GM12878 (cell line): ENCODE data around the gene MAD2L1. TPM values are rescaled to one million over a fixed set of nuclear protein-coding genes. Genes with fewer than 3 reads are reported as not detected.
A peak's percentile ranks its signal among the peaks of the same experiment; 100 is the strongest.

Experiments
- ATF7 ChIP-seq: fragments of 450-650 bp; IDR thresholded peaks from 2 replicates; pipeline ENCODE4 v1.6.1; 2016; ENCODE audit warnings: low read depth, mild to moderate bottlenecking
- CEBPB ChIP-seq, 2 experiments: fragments of 150-350 bp in 1 of 2; IDR thresholded peaks; 2 replicates each; pipeline ENCODE4 v1.6.1; 2012 to 2014; ENCODE audit warnings: low read depth in 2 of 2, low read length in 2 of 2, borderline replicate concordance in 1 of 2, inconsistent platforms in 1 of 2
- CREM ChIP-seq: IDR thresholded peaks from 2 replicates; pipeline ENCODE4 v1.6.1; 2014; ENCODE audit warnings: antibody characterized with exemption, low read depth
- EGR1 ChIP-seq, 2 experiments: IDR thresholded peaks; 1 replicate in 1 of 2; 2 replicates in 1 of 2; pipeline ENCODE4 v1.6.1; 2011 to 2012; ENCODE audit warnings: low read depth in 2 of 2, low read length in 2 of 2, borderline replicate concordance in 1 of 2, mild to moderate bottlenecking in 1 of 2, moderate library complexity in 1 of 2
- EZH2 ChIP-seq: IDR thresholded peaks from 2 replicates; pipeline ENCODE4 v1.6.1; 2012; ENCODE audit warnings: low read depth, mild to moderate bottlenecking, control low read depth, inconsistent platforms, low read length, borderline replicate concordance; ENCODE audit not compliant: control insufficient read depth
- IKZF1 ChIP-seq: fragments of 450-650 bp; conservative IDR thresholded peaks from 2 replicates; pipeline ENCODE4 v1.6.1; 2017; ENCODE audit warnings: antibody characterized with exemption, mild to moderate bottlenecking
- JUND ChIP-seq: IDR thresholded peaks from 2 replicates; pipeline ENCODE4 v1.6.1; 2012; ENCODE audit warnings: low read depth, mild to moderate bottlenecking, low read length, improper control_type of control experiment, moderate library complexity
- KDM1A ChIP-seq: fragments of 200-600 bp; sonication (generic); IDR thresholded peaks from 2 replicates; pipeline ENCODE4 v1.6.1; 2016; ENCODE audit warnings: borderline replicate concordance
- KLF5 ChIP-seq: fragments of 450-650 bp; IDR thresholded peaks from 2 replicates; pipeline ENCODE4 v1.6.1; 2014; ENCODE audit warnings: mild to moderate bottlenecking; ENCODE audit not compliant: partially characterized antibody
- MEF2A ChIP-seq: IDR thresholded peaks from 2 replicates; pipeline ENCODE4 v1.6.1; 2011; ENCODE audit warnings: low read depth, mild to moderate bottlenecking, low read length, moderate library complexity; ENCODE audit not compliant: insufficient read depth
- MYB ChIP-seq: fragments of 150-350 bp; IDR thresholded peaks from 2 replicates; pipeline ENCODE4 v1.6.1; 2014; ENCODE audit warnings: mild to moderate bottlenecking, low read depth, low read length, borderline replicate concordance
- MYC ChIP-seq: IDR thresholded peaks from 2 replicates; pipeline ENCODE4 v1.6.1; 2011; ENCODE audit warnings: mild to moderate bottlenecking, low read length, moderate library complexity, inconsistent platforms; ENCODE audit not compliant: insufficient read depth, insufficient replicate concordance, insufficient read length, severe bottlenecking
- NBN ChIP-seq: fragments of 450-650 bp; IDR thresholded peaks from 2 replicates; pipeline ENCODE4 v1.6.1; 2016
- NR2C2 ChIP-seq: IDR thresholded peaks from 2 replicates; pipeline ENCODE4 v1.6.1; 2011; ENCODE audit warnings: borderline replicate concordance, low read depth; ENCODE audit not compliant: control insufficient read depth, insufficient read length
- NR2F1 ChIP-seq: fragments of 450-650 bp; conservative IDR thresholded peaks from 2 replicates; pipeline ENCODE4 v1.6.1; 2017; ENCODE audit warnings: mild to moderate bottlenecking
- PAX8 ChIP-seq: fragments of 450-650 bp; IDR thresholded peaks from 2 replicates; pipeline ENCODE4 v1.6.1; 2017; ENCODE audit warnings: mild to moderate bottlenecking, moderate library complexity
- PML ChIP-seq: IDR thresholded peaks from 2 replicates; pipeline ENCODE4 v1.6.1; 2012; ENCODE audit warnings: low read length, inconsistent platforms
- POLR2AphosphoS2 ChIP-seq: IDR thresholded peaks from 2 replicates; pipeline ENCODE4 v1.6.1; 2011; ENCODE audit warnings: low read depth, mild to moderate bottlenecking, low read length, improper control_type of control experiment, moderate library complexity
- POLR2AphosphoS5 ChIP-seq: IDR thresholded peaks from 2 replicates; pipeline ENCODE4 v1.6.1; 2011; ENCODE audit warnings: mild to moderate bottlenecking, low read length, inconsistent platforms
- RBBP5 ChIP-seq: fragments of 200-600 bp; sonication (generic); conservative IDR thresholded peaks from 2 replicates; pipeline ENCODE4 v1.6.1; 2016
- RCOR1 ChIP-seq: conservative IDR thresholded peaks from 2 replicates; pipeline ENCODE4 v1.6.1; 2012; ENCODE audit warnings: low read depth, low read length, improper control_type of control experiment
- RUNX3 ChIP-seq: IDR thresholded peaks from 2 replicates; pipeline ENCODE4 v1.6.1; 2012; ENCODE audit warnings: low read length, inconsistent platforms
- SMAD5 ChIP-seq: IDR thresholded peaks from 2 replicates; pipeline ENCODE4 v1.6.1; 2016; ENCODE audit warnings: antibody characterized with exemption, low read depth
- SMC3 ChIP-seq: IDR thresholded peaks from 2 replicates; pipeline ENCODE4 v1.6.1; 2011; ENCODE audit warnings: low read length, improper control_type of control experiment, borderline replicate concordance
- TCF7 ChIP-seq: IDR thresholded peaks from 2 replicates; pipeline ENCODE4 v1.6.1; 2014; ENCODE audit warnings: antibody characterized with exemption, borderline replicate concordance
- YY1 ChIP-seq: IDR thresholded peaks from 2 replicates; pipeline ENCODE4 v1.6.1; 2011; ENCODE audit warnings: low read depth, mild to moderate bottlenecking, low read length
- ZNF207 ChIP-seq: fragments of 450-650 bp; IDR thresholded peaks from 2 replicates; pipeline ENCODE4 v1.6.1; 2014; ENCODE audit warnings: antibody characterized with exemption, mild to moderate bottlenecking, borderline replicate concordance
- ZNF24 ChIP-seq: fragments of 450-650 bp; IDR thresholded peaks from 2 replicates; pipeline ENCODE4 v1.6.1; 2017; ENCODE audit warnings: antibody characterized with exemption, mild to moderate bottlenecking
- ZNF592 ChIP-seq: fragments of 450-650 bp; IDR thresholded peaks from 2 replicates; pipeline ENCODE4 v1.6.1; 2017; ENCODE audit warnings: mild to moderate bottlenecking, moderate library complexity
- ZSCAN29 ChIP-seq: fragments of 450-650 bp; IDR thresholded peaks from 2 replicates; pipeline ENCODE4 v1.6.1; 2017; ENCODE audit warnings: mild to moderate bottlenecking, moderate library complexity
- polyA plus RNA-seq, 11 experiments: library from polyadenylated mRNA; depleted of rRNA in 4 of 11; unstranded in 6 of 11; stranded (reverse) in 5 of 11; fragments of >200 nt; fragmentation: Nextera tagmentation in 4 of 11; fragmentation: Illumina TruSeq in 1 of 11; extraction: Ambion mirVana in 4 of 11; extraction: Trizol in 1 of 11; gene quantifications; 1 replicate in 1 of 11; 2 replicates in 10 of 11; pipeline versions ENCODE4 v1.2.1 to v1.2.3, GENCODE V29; 2011 to 2016; ENCODE audit warnings: inconsistent platforms in 2 of 11, missing spikeins in 2 of 11, low read depth in 1 of 11
- total RNA-seq, 4 experiments: library from RNA; depleted of rRNA in 3 of 4; stranded (reverse); fragments of >200 nt in 3 of 4; fragmentation: Illumina TruSeq in 1 of 4; extraction: Trizol in 1 of 4; gene quantifications; 2 replicates each; pipeline versions ENCODE4 v1.2.1 to v1.2.3, GENCODE V29; 2013 to 2021

MAD2L1 gene
- total and polyA plus RNA-seq, 10 of the 15 experiments (the other 5 are each of a cell fraction or from before 2014, with no cell fraction given) = 58.1 to 407 (median 110) TPM

GRCh38 chr4:120066517-120067340 is at the start of gene MAD2L1 (continued):
- peak; percentile 90; the same call in 1 of the 2 replicates for TF ChIP-seq RBBP5
- TF ChIP-seq SMAD5 = peak; percentile 97
- peak; percentile 59; the same call in 1 of the 2 replicates for TF ChIP-seq POLR2AphosphoS2
- TF ChIP-seq NR2F1 = peak; percentile 90
- TF ChIP-seq IKZF1 = no peak; the same call in 1 of the 2 replicates
- no peak for TF ChIP-seq KDM1A
- no peak for TF ChIP-seq JUND
- TF ChIP-seq EZH2 = no peak
- TF ChIP-seq CREM = peak; percentile 81
- peak; percentile 62 for TF ChIP-seq MYC
- TF ChIP-seq YY1 = no peak; the same call in 1 of the 2 replicates
- TF ChIP-seq ATF7 = 0 out of 2 replicates have a peak, but pooled peaks have one; percentile 39
- TF ChIP-seq CEBPB (IDR thresholded peaks at IDR 0.05; ENCODE audit: borderline replicate concordance in 1 of 2, low read depth in 2 of 2, low read length in 2 of 2) = no peak
- TF ChIP-seq NBN = no peak
- TF ChIP-seq RUNX3 = peak; percentile 63
- TF ChIP-seq MYB = no peak
- no peak for TF ChIP-seq ZNF24
- peak; percentile 62 for TF ChIP-seq KLF5
- TF ChIP-seq NR2C2 = no peak
- TF ChIP-seq MEF2A = no peak
- TF ChIP-seq EGR1 (IDR thresholded peaks at IDR 0.05; ENCODE audit: borderline replicate concordance in 1 of 2, low read depth in 2 of 2, low read length in 2 of 2) = no peak
- TF ChIP-seq RCOR1 = no peak
- no peak for TF ChIP-seq SMC3
- no peak for TF ChIP-seq ZSCAN29
- TF ChIP-seq ZNF592 = no peak
- no peak for TF ChIP-seq TCF7
- peak; percentile 99 for TF ChIP-seq PML
- no peak for TF ChIP-seq PAX8
- peak; percentile 97 for TF ChIP-seq POLR2AphosphoS5
- no peak for TF ChIP-seq ZNF207
